Ramos (cell line): ENCODE data around the gene CEP78.

Experiments
- in situ Hi-C: fragments of 300-500 bp; cut with MboI; formaldehyde crosslinking; loops from one replicate; pipeline ENCODE4 v1.14.3; 2022; ENCODE audit warnings: low sequenced_read_pairs; ENCODE audit not compliant: unreplicated experiment

The CEP78 gene

GRCh38 chr9:78303377-78304062 lies 67.6 kb downstream of the CEP78 start:
- in situ Hi-C loops = no loop called here

DNA sequence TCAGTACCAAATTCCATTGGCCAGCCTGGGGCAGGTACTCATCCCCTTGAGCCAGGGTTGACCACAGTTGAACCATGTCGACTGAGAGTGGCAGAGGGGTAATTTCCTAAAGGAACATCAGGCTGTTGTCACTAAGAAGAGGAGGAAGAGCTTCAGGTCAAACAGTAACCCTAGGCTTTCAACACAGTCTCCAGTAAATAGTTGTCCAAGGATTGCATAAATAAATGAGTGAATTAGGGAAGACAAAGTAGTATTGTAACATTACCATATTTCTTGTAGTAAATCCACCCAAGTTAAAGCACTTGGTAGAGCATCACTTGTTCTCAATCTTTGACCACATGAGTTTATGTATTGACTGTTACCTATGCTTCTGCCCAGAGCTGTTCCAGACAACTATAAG lies 68.5 kb downstream of the CEP78 start:
- in situ Hi-C loops = no loop called here

DNA sequence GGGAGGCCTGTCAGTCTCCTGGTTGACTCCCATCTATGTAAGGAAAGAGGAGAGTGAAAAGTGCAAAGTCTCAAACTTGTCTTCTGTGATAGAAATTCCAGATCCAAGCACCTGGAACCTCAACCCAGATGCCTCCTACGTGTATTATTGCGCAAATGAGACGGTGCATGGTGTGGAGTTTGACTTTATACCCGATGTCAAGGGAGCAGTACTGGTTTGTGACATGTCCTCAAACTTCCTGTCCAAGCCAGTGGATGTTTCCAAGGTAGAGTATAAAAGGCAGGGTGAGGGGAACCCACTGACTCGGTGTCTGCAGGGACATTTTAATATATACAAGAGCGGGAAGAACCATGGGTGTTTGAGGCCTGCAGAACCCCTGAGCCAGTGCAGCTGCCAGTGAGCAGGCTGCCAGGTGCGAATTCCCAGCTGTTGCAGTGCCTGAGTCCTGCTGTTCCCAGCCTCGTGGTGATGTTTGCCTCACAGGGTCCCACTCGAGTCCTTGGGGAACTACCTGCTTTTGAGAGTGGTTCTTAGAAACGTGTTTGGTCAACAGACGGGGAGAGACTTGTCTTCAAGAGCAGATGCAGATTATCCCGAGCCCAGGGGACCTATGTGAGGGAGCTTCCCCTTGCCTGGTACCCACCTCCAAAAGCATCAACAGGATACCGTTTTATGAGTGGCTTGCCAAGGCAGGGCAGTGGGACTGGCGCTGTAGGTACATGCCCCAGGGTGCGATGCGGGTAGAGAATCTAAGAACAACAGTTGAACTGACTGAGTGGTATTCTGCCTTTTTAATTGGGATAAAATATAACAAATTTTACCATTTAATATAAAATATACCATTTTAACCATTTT lies 70.6 kb downstream of the CEP78 start:
- in situ Hi-C loops = no loop called here

GRCh38 chr9:78307360-78307759 lies 71.5 kb downstream of the CEP78 start:
- in situ Hi-C loops = no loop called here

DNA sequence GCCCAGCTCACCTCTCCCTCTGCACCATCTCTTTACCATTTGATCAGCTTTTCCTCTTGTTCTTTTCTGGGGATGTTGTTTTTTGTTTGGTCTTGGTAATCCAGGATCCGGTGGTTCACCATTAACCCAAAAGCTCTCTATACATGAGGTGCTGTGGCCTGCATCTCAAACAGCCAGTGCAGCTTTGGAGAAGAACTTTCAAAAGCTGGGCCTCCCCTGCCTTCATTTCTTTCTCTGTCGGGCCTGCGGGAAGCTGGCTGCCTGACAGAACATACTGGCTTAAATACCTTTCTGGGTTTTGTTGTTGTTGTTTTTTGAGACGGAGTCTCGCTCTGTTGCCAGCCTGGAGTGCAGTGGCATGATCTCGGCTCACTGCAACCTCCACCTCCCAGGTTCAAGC lies 73.2 kb downstream of the CEP78 start:
- in situ Hi-C loops = no loop called here

DNA sequence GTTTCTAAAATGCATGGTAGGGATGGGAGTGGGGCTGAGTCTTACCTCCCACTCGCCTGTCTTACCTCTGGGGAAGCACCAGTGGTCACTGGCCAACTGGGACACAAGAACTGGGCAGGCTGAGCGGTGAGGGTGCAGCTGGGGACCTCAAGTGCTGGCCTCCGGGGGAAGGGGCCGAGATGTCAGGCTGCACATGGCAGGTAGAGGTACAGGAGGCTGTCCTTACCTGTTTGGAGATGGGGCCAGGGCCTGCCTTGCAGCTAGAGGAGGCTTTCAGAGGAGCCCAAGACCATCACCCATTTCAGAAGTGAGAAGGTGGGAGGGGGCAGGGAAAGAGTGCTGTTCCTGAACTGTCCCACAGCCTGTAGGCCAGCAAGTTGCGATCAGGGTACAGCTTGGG lies 75.2 kb downstream of the CEP78 start:
- in situ Hi-C loops = no loop called here

DNA sequence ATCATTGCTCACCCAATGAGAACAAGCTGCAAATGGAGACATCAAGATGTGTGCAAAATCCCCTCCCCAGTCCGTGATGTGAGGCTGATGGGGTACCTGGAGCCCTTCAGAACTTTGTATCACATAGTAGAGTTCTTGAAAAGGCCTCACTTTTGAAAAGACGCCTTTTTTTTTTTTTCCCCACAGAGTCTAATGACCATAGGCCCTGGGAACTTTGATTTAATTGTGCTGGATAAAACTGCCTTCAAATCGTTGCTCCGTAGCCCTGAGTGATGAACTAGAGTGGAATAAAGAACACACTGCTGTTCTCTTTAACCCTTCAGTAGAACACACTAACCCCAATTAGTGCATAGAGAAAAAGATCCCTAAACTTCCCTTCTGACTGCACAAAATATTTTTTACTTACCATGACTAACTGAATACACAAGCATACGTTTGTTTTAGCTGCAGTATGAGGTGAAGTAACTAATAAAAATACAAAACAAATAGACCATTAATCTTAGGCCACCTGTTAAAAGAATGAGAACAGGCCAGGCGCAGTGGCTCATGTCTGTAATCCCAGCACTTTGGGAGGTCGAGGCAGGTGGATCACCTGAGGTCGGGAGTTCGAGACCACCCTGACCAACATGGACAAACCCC lies 76.1 kb downstream of the CEP78 start:
- in situ Hi-C loops = no loop called here

GRCh38 chr9:78314550-78314949 lies 78.7 kb downstream of the CEP78 start:
- in situ Hi-C loops = no loop called here

GRCh38 chr9:78314953-78315870 lies 79.3 kb downstream of the CEP78 start:
- in situ Hi-C loops = no loop called here

DNA sequence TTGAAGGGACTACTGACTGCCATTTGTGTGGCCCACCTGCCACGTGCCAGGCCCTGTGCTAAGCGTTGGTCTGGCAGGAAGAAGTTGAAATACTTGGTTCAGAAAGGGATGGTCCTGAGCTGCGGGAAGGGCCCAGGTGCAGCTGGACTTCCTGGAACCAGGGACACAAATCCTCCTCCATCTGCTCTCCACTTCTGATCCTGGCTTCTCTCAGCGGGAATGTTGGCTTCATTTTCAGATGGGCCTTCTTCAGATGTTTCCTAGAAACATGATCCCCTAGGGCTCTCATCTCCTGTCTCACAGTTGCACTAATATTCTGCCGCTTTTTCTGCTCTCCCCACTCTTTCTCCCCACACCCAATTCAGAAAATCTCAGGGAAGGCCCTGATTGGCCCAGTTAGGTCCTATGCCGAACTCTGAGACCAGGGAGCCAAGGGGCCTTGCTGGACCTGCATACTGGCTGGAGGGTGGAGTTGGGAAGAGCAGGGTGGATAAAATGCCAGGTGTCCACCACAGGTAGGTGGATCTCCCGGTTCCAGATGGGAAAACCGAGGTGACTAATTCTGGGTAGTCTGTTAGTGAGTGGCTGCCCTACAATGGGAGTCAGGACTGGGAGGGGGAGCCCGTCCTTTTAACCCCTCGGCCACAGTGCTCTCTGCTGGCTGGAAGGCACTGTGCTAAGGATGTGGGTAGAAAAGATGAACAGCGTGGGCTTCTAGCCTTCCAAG lies 80.5 kb downstream of the CEP78 start:
- in situ Hi-C loops = no loop called here

GRCh38 chr9:78319197-78320029 lies 83.5 kb downstream of the CEP78 start:
- in situ Hi-C loops = no loop called here

GRCh38 chr9:78320030-78320693 lies 84.3 kb downstream of the CEP78 start:
- in situ Hi-C loops = no loop called here

GRCh38 chr9:78320875-78321496 lies 85.1 kb downstream of the CEP78 start:
- in situ Hi-C loops = no loop called here

- in situ Hi-C loops = no loop called here
Observed at GRCh38 chr9:78321505-78321904, 85.6 kb downstream of the CEP78 start.

GRCh38 chr9:78324068-78324650 lies 88.3 kb downstream of the CEP78 start:
- in situ Hi-C loops = no loop called here

DNA sequence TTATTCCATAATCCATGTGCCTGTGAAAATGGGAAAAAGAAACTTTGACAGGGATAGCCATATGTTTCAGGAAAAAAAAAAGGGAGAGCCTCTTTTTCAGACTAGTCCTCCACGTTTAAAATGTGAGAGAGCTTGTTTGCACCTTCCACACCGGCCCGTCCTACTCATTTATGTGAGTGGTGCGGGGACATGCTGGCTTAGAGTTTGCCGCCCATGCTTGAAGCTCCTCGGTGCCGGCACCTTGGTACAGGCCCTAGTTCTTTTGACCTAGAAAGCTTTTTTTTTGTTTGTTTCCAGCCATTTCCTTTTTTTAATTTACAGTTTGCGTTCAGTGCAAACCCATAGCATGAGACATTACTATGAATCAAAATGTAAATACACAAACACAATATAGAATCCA lies 88.8 kb downstream of the CEP78 start:
- in situ Hi-C loops = no loop called here

- in situ Hi-C loops = no loop called here
Observed at GRCh38 chr9:78325343-78325742, 89.5 kb downstream of the CEP78 start.
